SK-N-SH (cell line): ENCODE data around the gene MON2. TPM values are rescaled to one million over a fixed set of nuclear protein-coding genes. Genes with fewer than 3 reads are reported as not detected.
A peak's percentile ranks its signal among the peaks of the same experiment; 100 is the strongest.

Experiments used
- CTCF ChIA-PET: fragments of 300-600, 350-600 bp; formaldehyde crosslinking; extraction: SDS; loops from one replicate; lab custom pipeline; 2021; lab: Yijun Ruan, JAX
- POLR2A ChIA-PET: fragments of 350-600 bp; sonication (Branson Sonifier 250); formaldehyde crosslinking; extraction: SDS; loops from one replicate; lab custom pipeline; 2020; ENCODE audit warnings: antibody characterized with exemption, inconsistent platforms; lab: Yijun Ruan, JAX
- DNase-seq: peaks from one replicate; pipeline ENCODE4 v3.0.0; 2012
- H2AFZ ChIP-seq: fragments of 200-600 bp; sonication (generic); 2 replicates; pipeline ENCODE4 v1.8.1; 2016; ENCODE audit warnings: antibody characterized with exemption, mild to moderate bottlenecking, low read depth
- H3F3A ChIP-seq: fragments of 200-600 bp; sonication (generic); replicated peaks from 2 replicates; pipeline ENCODE3; 2016; ENCODE audit warnings: antibody characterized with exemption, mild to moderate bottlenecking; ENCODE audit not compliant: insufficient read depth
- H3K27ac ChIP-seq, 2 experiments: fragments of 200-500 bp in 1 of 2; fragments of 200-600 bp in 1 of 2; sonication (Bioruptor generic) in 1 of 2; sonication (generic), shearing (Covaris generic) in 1 of 2; 2 replicates each; pipeline versions ENCODE4 v1.5.1 to v1.6.1; 2014 to 2016; ENCODE audit warnings: low read depth in 2 of 2, inconsistent platforms in 1 of 2, low read length in 1 of 2, mild to moderate bottlenecking in 1 of 2, mixed read lengths in 1 of 2
- H3K27me3 ChIP-seq: fragments of 200-600 bp; sonication (generic), shearing (Covaris generic); 2 replicates; pipeline ENCODE4 v1.6.1; 2016; ENCODE audit warnings: mixed run types; ENCODE audit not compliant: insufficient read depth
- H3K36me3 ChIP-seq, 2 experiments: fragments of 200-500 bp in 1 of 2; fragments of 200-600 bp in 1 of 2; sonication (Bioruptor generic) in 1 of 2; sonication (generic) in 1 of 2; replicated peaks in 1 of 2; 2 replicates each; pipeline versions ENCODE3 to v1.5.1; 2014 to 2016; ENCODE audit warnings: low read length in 1 of 2, mild to moderate bottlenecking in 1 of 2; ENCODE audit not compliant: insufficient read depth in 2 of 2, control insufficient read depth in 1 of 2
- H3K4me1 ChIP-seq, 2 experiments: fragments of 200-500 bp in 1 of 2; fragments of 200-600 bp in 1 of 2; sonication (Bioruptor generic) in 1 of 2; sonication (generic), shearing (Covaris generic) in 1 of 2; 2 replicates each; pipeline versions ENCODE4 v1.5.1 to v1.6.1; 2014 to 2016; ENCODE audit warnings: low read depth in 1 of 2, low read length in 1 of 2, mixed run types in 1 of 2; ENCODE audit not compliant: insufficient read depth in 2 of 2, control insufficient read depth in 1 of 2
- H3K4me2 ChIP-seq: fragments of 200-600 bp; sonication (generic), shearing (Covaris generic); 2 replicates; pipeline ENCODE4 v1.6.1; 2017; ENCODE audit warnings: mixed run types
- H3K4me3 ChIP-seq, 2 experiments: fragments of 200-500 bp in 1 of 2; fragments of 200-600 bp in 1 of 2; sonication (Bioruptor generic) in 1 of 2; sonication (generic), shearing (Covaris generic) in 1 of 2; 2 replicates each; pipeline versions ENCODE4 v1.5.1 to v1.8.1; 2014 to 2016; ENCODE audit warnings: low read depth in 2 of 2, inconsistent platforms in 1 of 2, low read length in 1 of 2, mild to moderate bottlenecking in 1 of 2, mixed read lengths in 1 of 2, moderate library complexity in 1 of 2
- H3K79me2 ChIP-seq: fragments of 200-600 bp; sonication (generic); 2 replicates; pipeline ENCODE4 v1.8.1; 2017; ENCODE audit warnings: mild to moderate bottlenecking; ENCODE audit not compliant: insufficient read depth
- H3K9ac ChIP-seq: fragments of 200-600 bp; sonication (generic); 2 replicates; pipeline ENCODE4 v1.6.1; 2017; ENCODE audit warnings: mixed run types
- H3K9me2 ChIP-seq: fragments of 200-600 bp; sonication (generic); 2 replicates; pipeline ENCODE4 v1.6.1; 2017; ENCODE audit warnings: mixed run types
- H3K9me3 ChIP-seq: fragments of 200-600 bp; sonication (generic); 2 replicates; pipeline ENCODE4 v1.6.1; 2017; ENCODE audit warnings: mixed run types, mild to moderate bottlenecking, moderate library complexity
- H4K20me1 ChIP-seq: fragments of 200-600 bp; sonication (generic); 2 replicates; pipeline ENCODE4 v1.6.1; 2017; ENCODE audit warnings: mild to moderate bottlenecking, mixed run types; ENCODE audit not compliant: insufficient read depth
- ELF1 ChIP-seq: IDR thresholded peaks from 2 replicates; pipeline ENCODE4 v1.4.0; 2012
- FOXJ3 ChIP-seq: sonication (generic); formaldehyde crosslinking; IDR thresholded peaks from 2 replicates; pipeline ENCODE4 v1.5.1; 2020; ENCODE audit warnings: mild to moderate bottlenecking, missing genetic modification reagents
- FOXM1 ChIP-seq: IDR thresholded peaks from 2 replicates; pipeline ENCODE4 v1.4.0; 2012; ENCODE audit warnings: low read depth, mild to moderate bottlenecking
- JUND ChIP-seq: IDR thresholded peaks from 2 replicates; pipeline ENCODE4 v1.4.0; 2012
- MEF2A ChIP-seq: IDR thresholded peaks from 2 replicates; pipeline ENCODE4 v1.4.0; 2012; ENCODE audit warnings: low read depth, borderline replicate concordance
- MXI1 ChIP-seq: IDR thresholded peaks from 2 replicates; pipeline ENCODE4 v1.6.1; 2012; ENCODE audit warnings: mild to moderate bottlenecking, low read depth, low read length, improper control_type of control experiment
- NFIC ChIP-seq: IDR thresholded peaks from 2 replicates; pipeline ENCODE4 v1.4.0; 2012; ENCODE audit warnings: borderline replicate concordance
- NRF1 ChIP-seq: IDR thresholded peaks from 2 replicates; pipeline ENCODE4 v1.6.1; 2012; ENCODE audit warnings: low read depth, mild to moderate bottlenecking, low read length
- PBX3 ChIP-seq: IDR thresholded peaks from 2 replicates; pipeline ENCODE4; 2012
- POLR2AphosphoS5 ChIP-seq: IDR thresholded peaks from 2 replicates; pipeline ENCODE4 v1.6.1; 2012; ENCODE audit warnings: low read depth, low read length
- RAD21 ChIP-seq: IDR thresholded peaks from 2 replicates; pipeline ENCODE4 v1.6.1; 2012; ENCODE audit warnings: mild to moderate bottlenecking, low read length
- REST ChIP-seq: IDR thresholded peaks from 2 replicates; pipeline ENCODE4 v1.6.1; 2012; ENCODE audit warnings: mild to moderate bottlenecking, low read depth, low read length, moderate library complexity
- SIN3A ChIP-seq: IDR thresholded peaks from 2 replicates; pipeline ENCODE4 v1.6.1; 2012; ENCODE audit warnings: low read depth, mild to moderate bottlenecking, low read length, moderate library complexity, borderline replicate concordance
- TCF12 ChIP-seq: IDR thresholded peaks from 2 replicates; pipeline ENCODE4 v1.4.0; 2012
- TEAD4 ChIP-seq: IDR thresholded peaks from 2 replicates; pipeline ENCODE4 v1.4.0; 2012; ENCODE audit warnings: mild to moderate bottlenecking, borderline replicate concordance; ENCODE audit not compliant: insufficient read depth
- USF1 ChIP-seq: IDR thresholded peaks from 2 replicates; pipeline ENCODE4 v1.4.0; 2012; ENCODE audit warnings: low read depth, borderline replicate concordance
- YY1 ChIP-seq: IDR thresholded peaks from 2 replicates; pipeline ENCODE4 v1.4.0; 2012; ENCODE audit warnings: low read depth, mild to moderate bottlenecking
- WGBS: methylation state at CpG from one replicate; pipeline ENCODE4 v1.1.6; 2017; ENCODE audit warnings: low lambda C conversion rate; 5-methylcytosine and 5-hydroxymethylcytosine counted together
- polyA plus RNA-seq, 3 experiments: library from polyadenylated mRNA; depleted of rRNA; stranded (reverse); fragments of >200 nt; gene quantifications; 2 replicates each; pipeline ENCODE4 v1.2.3, GENCODE V29; 2012

Gene MON2
- polyA plus RNA-seq, 1 of the 3 experiments (the other 2 are of a cell fraction): 4.4 TPM

- peaks cover 15% of the 10 kb centered on the region for H4K20me1 ChIP-seq
- H3K9ac ChIP-seq: no peak overlapping the region
- TF ChIP-seq NFIC (no peak), RAD21 (no peak), NRF1 (no peak), FOXM1 (no peak), FOXJ3 (CRISPR knock-in tag) (no peak), SIN3A (no peak), REST (no peak), YY1 (no peak), TCF12 (no peak), JUND (no peak), USF1 (no peak)
- TF ChIP-seq, all 33 proteins: peak for 0
- no peak for DNase-seq
- no peaks in the 10 kb centered on the region for H3K9me2 ChIP-seq
- peak overlapping the region; percentile 80 for H3K4me2 ChIP-seq
- H3K79me2 ChIP-seq: peaks cover 86% of the 10 kb centered on the region
- peaks cover 4 to 25% of the 10 kb centered on the region in 2 experiments for H3K36me3 ChIP-seq
- H3K4me1 ChIP-seq: no peaks in the 10 kb centered on the region; a peak in 2 of 4 replicates
- POLR2A ChIA-PET: interaction anchor here (1.0 kb wide), 1 partner anchor 140 kb away, joined by 3 read pairs; the partner anchor contains the start of gene MON2
- peaks cover 10% of the 10 kb centered on the region for H3F3A ChIP-seq
- H3K9me3 ChIP-seq: no peaks in the 10 kb centered on the region
- H3K27ac ChIP-seq: no peak overlapping the region
- 86% methylated on average over 1 of the region's 1 CpG for WGBS
- H2AFZ ChIP-seq: no peak overlapping the region
- H3K4me3 ChIP-seq: no peak overlapping the region
- no peaks in the 10 kb centered on the region for H3K27me3 ChIP-seq
- CTCF ChIA-PET: interaction anchor here (1.1 to 4.3 kb wide), 11 partner anchors 8 to 188 kb away, joined by 3 to 30 read pairs (median 5); no protein-coding TSS in a partner anchor
Observed at GRCh38 chr12:62606654-62607053, 140.0 kb downstream of the MON2 start.

- DNase-seq: no peak
- no peaks in the 10 kb centered on the region for H4K20me1 ChIP-seq
- no peak overlapping the region for H3K27ac ChIP-seq
- TF ChIP-seq YY1 (no peak), RAD21 (no peak), USF1 (no peak), PBX3 (no peak), TEAD4 (no peak), ELF1 (no peak), POLR2AphosphoS5 (no peak), MXI1 (no peak), MEF2A (no peak)
- no peaks in the 10 kb centered on the region for H3K9me3 ChIP-seq
- H3K4me2 ChIP-seq: no peak overlapping the region
- H3K9ac ChIP-seq: no peak overlapping the region
- ChIA-PET CTCF (interaction anchor here (0.6 to 0.8 kb wide), 2 partner anchors 10 to 17 kb away, joined by 3 read pairs; no protein-coding TSS in a partner anchor), POLR2A (no interaction called here)
- no peaks in the 10 kb centered on the region for H3K4me1 ChIP-seq
- H3K4me3 ChIP-seq: no peak overlapping the region
- peaks cover 21% of the 10 kb centered on the region for H3F3A ChIP-seq
- H3K27me3 ChIP-seq: no peaks in the 10 kb centered on the region
- 100% methylated on average over 1 of the region's 1 CpG for WGBS
- no peak overlapping the region for H2AFZ ChIP-seq
- H3K79me2 ChIP-seq: peaks cover 52% of the 10 kb centered on the region
- H3K9me2 ChIP-seq: no peaks in the 10 kb centered on the region
- peaks cover 5 to 18% of the 10 kb centered on the region in 2 experiments for H3K36me3 ChIP-seq
Observed at GRCh38 chr12:62613081-62613480, 146.5 kb downstream of the MON2 start.
